RWPE2 (cell line): ENCODE measurements around the gene SLC26A4.

Source experiments
- ATAC-seq: fragments of 200-7000 bp; cut with Tn5 transposase; 3 replicates; pipeline ENCODE4 v1.9.1; 2021; ENCODE audit warnings: low read depth
- DNase-seq: peaks from one replicate; pipeline ENCODE4 v3.0.0-alpha.2; 2020; ENCODE audit warnings: low spot score
- H3K27ac ChIP-seq: fragments of 450-650 bp; 2 replicates; pipeline ENCODE4 v1.5.1; 2017; ENCODE audit warnings: mild to moderate bottlenecking; ENCODE audit not compliant: poor library complexity, severe bottlenecking
- H3K27me3 ChIP-seq: fragments of 250-450 bp; sonication (Bioruptor Pico); 2 replicates; pipeline ENCODE4 v1.5.1; 2021; ENCODE audit warnings: mild to moderate bottlenecking, moderate library complexity; ENCODE audit not compliant: insufficient read depth, poor library complexity, severe bottlenecking
- H3K36me3 ChIP-seq: fragments of 250-450 bp; sonication (Bioruptor Pico); 2 replicates; pipeline ENCODE4 v1.5.1; 2020; ENCODE audit warnings: low read depth, mild to moderate bottlenecking, moderate library complexity
- H3K4me1 ChIP-seq: fragments of 250-450 bp; sonication (Bioruptor Pico); 2 replicates; pipeline ENCODE4 v1.5.1; 2021; ENCODE audit warnings: mild to moderate bottlenecking, moderate library complexity; ENCODE audit not compliant: insufficient read depth, poor library complexity, severe bottlenecking
- H3K4me3 ChIP-seq: fragments of 250-450 bp; sonication (Bioruptor Pico); 2 replicates; pipeline ENCODE4 v1.5.1; 2021; ENCODE audit warnings: mild to moderate bottlenecking, moderate library complexity; ENCODE audit not compliant: severe bottlenecking
- H3K9me3 ChIP-seq: fragments of 250-450 bp; sonication (Bioruptor Pico); 2 replicates; pipeline ENCODE4 v1.5.1; 2021; ENCODE audit warnings: mild to moderate bottlenecking, moderate library complexity; ENCODE audit not compliant: severe bottlenecking
- TF ChIP-seq, protein P1 (sequence below): fragments of 450-650 bp; IDR thresholded peaks from one replicate; pipeline ENCODE4 v1.5.1; 2017; ENCODE audit warnings: mild to moderate bottlenecking, moderate library complexity; ENCODE audit not compliant: poor library complexity, severe bottlenecking

Gene SLC26A4

GRCh38 chr7:107758667-107759066, 98.0 kb downstream of the SLC26A4 start:
- peaks cover under 1% of the 10 kb centered on the region for H3K9me3 ChIP-seq
- H3K4me3 ChIP-seq = no peak overlapping the region
- no peaks in the 10 kb centered on the region for H3K4me1 ChIP-seq
- H3K27ac ChIP-seq = no peak overlapping the region
- H3K27me3 ChIP-seq = no peaks in the 10 kb centered on the region
- DNase-seq = no peak
- peaks cover 65% of the 10 kb centered on the region for H3K36me3 ChIP-seq
- TF ChIP-seq, protein P1, sequence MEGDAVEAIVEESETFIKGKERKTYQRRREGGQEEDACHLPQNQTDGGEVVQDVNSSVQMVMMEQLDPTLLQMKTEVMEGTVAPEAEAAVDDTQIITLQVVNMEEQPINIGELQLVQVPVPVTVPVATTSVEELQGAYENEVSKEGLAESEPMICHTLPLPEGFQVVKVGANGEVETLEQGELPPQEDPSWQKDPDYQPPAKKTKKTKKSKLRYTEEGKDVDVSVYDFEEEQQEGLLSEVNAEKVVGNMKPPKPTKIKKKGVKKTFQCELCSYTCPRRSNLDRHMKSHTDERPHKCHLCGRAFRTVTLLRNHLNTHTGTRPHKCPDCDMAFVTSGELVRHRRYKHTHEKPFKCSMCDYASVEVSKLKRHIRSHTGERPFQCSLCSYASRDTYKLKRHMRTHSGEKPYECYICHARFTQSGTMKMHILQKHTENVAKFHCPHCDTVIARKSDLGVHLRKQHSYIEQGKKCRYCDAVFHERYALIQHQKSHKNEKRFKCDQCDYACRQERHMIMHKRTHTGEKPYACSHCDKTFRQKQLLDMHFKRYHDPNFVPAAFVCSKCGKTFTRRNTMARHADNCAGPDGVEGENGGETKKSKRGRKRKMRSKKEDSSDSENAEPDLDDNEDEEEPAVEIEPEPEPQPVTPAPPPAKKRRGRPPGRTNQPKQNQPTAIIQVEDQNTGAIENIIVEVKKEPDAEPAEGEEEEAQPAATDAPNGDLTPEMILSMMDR = no peak
- ATAC-seq = no peak

DNA sequence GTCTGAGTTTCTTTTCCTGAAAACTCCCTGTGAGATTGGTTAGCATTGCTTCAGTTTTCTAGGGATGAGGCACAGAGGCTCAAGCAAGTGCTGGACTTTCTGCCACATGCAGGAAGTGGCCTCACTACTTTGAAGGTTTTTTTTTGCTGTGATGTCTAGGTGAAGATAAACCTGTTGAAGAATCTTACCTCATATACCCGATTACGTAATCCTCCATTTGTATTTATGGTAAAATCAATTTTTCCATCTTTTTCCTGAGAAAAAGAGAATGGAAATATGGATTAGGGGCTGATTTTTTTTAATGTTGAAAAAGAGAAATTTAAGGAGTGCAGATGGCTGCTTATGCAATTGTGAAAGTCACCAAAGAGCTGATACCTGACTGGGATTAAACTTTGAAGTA, 106.8 kb downstream of the SLC26A4 start:
- H3K4me1 ChIP-seq = no peaks in the 10 kb centered on the region
- H3K4me3 ChIP-seq = no peak overlapping the region
- TF ChIP-seq, protein P1 = no peak
- DNase-seq (no peak), ATAC-seq (no peak)
- no peaks in the 10 kb centered on the region for H3K9me3 ChIP-seq
- no peaks in the 10 kb centered on the region for H3K36me3 ChIP-seq
- no peaks in the 10 kb centered on the region for H3K27me3 ChIP-seq
- no peak overlapping the region for H3K27ac ChIP-seq
